ENCODE measurements around the gene PTPRC. TPM values are rescaled to one million over a fixed set of nuclear protein-coding genes. Genes with fewer than 3 reads are reported as not detected.

Gene PTPRC
- total RNA-seq, 4 donors from 2014 or later = 7.0 to 40.3 (median 10.0) TPM

DNA sequence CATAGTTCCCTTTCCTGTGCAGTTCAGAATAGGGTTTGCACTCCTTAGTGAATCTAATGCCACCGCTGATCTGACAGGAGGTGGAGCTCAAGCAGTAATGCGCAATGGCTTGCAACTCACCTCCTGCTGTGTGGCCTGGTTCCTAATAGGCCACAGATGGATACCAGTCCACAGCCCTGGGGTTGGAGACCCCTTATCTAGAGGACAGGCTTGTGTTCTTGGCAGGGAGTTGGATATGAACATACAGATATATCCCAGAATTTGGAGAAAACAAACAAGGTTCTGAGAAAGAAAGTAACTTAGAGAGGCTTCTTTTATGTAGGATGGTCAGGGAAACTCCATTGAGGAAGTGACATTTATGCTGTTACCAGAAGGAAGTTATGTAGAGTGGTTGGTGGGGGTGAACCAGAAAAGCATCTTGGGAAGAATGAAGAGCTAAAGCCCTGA, 5.1 kb upstream of the PTPRC start:
- WGBS = 89% methylated on average over 2 of the region's 2 CpGs
- no peak for DNase-seq (ENCODE audit: extremely low spot score)
- H3K27ac ChIP-seq (replicated peaks in 1 of 4) = no peak overlapping the region
- H3K27me3 ChIP-seq = no peaks in the 10 kb centered on the region
- H3K4me1 ChIP-seq = no peaks in the 10 kb centered on the region
- H3K9me3 ChIP-seq = no peaks in the 10 kb centered on the region
- intact Hi-C loops (cut with DNase I) = no loop called here
- TF ChIP-seq EP300 (IDR thresholded peaks at IDR 0.05) (no peak), POLR2AphosphoS5 (IDR thresholded peaks at IDR 0.05) (no peak)
- TF ChIP-seq, protein P1, sequence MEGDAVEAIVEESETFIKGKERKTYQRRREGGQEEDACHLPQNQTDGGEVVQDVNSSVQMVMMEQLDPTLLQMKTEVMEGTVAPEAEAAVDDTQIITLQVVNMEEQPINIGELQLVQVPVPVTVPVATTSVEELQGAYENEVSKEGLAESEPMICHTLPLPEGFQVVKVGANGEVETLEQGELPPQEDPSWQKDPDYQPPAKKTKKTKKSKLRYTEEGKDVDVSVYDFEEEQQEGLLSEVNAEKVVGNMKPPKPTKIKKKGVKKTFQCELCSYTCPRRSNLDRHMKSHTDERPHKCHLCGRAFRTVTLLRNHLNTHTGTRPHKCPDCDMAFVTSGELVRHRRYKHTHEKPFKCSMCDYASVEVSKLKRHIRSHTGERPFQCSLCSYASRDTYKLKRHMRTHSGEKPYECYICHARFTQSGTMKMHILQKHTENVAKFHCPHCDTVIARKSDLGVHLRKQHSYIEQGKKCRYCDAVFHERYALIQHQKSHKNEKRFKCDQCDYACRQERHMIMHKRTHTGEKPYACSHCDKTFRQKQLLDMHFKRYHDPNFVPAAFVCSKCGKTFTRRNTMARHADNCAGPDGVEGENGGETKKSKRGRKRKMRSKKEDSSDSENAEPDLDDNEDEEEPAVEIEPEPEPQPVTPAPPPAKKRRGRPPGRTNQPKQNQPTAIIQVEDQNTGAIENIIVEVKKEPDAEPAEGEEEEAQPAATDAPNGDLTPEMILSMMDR (IDR thresholded peaks at IDR 0.05) = no peak
- H3K4me3 ChIP-seq = no peak overlapping the region
- no peaks in the 10 kb centered on the region for H3K36me3 ChIP-seq

DNA sequence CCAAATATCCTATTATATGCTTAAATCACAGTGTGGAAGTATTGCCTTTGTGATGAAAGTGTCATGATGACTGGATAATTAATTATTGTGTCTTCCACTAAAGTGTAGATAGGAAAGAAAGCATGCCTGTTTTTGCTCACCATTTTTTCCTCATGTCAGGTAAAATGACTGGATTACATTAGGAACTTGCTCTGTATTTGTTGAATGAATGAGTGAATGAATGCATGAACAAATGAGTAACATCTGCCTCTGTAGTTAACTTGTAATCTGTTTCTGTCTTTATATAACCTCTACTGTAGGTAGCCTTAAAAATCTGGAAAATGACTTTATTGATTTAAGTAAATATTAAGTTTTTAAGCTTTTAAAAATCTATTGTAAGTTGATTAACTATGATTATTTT, 2.9 kb upstream of the PTPRC start:
- DNase-seq (ENCODE audit: extremely low spot score) = no peak
- no peak for TF ChIP-seq POLR2AphosphoS5 (IDR thresholded peaks at IDR 0.05)
- TF ChIP-seq POLR2A (IDR thresholded peaks at IDR 0.05; ENCODE audit: low read depth) = no peak
- TF ChIP-seq, protein P1 (IDR thresholded peaks at IDR 0.05) = no peak
- TF ChIP-seq EP300 (IDR thresholded peaks at IDR 0.05) = no peak
- no peaks in the 10 kb centered on the region for H3K9me3 ChIP-seq
- H3K4me3 ChIP-seq = no peak overlapping the region
- H3K27ac ChIP-seq (replicated peaks in 1 of 4) = no peak overlapping the region
- no peaks in the 10 kb centered on the region for H3K36me3 ChIP-seq
- intact Hi-C loops (cut with DNase I) = no loop called here
- no peaks in the 10 kb centered on the region for H3K27me3 ChIP-seq
- no peaks in the 10 kb centered on the region for H3K4me1 ChIP-seq

DNA sequence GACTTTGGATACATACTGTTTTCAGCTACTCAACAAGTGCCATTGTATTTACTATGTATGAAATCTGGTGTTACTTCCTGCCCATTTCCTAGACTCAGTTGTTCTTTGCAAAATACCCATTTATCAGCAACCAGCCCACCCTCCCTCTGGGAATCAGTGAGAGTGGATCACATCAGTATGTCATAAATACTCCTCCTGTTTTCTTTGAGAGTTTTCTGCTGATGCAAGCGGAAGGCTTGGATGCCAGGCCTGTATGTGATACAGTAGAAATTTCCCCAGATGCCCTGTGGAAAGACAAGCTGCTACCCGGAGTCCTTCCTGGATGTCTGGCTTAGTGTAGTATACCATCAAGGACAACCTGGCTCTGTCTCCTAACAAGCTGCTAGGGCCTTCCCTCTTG, 2.4 kb upstream of the PTPRC start:
- Histone ChIP-seq H3K4me1 (no peaks in the 10 kb centered on the region), H3K4me3 (no peak overlapping the region), H3K36me3 (no peaks in the 10 kb centered on the region), H3K27ac (replicated peaks in 1 of 4) (no peak overlapping the region), H3K9me3 (no peaks in the 10 kb centered on the region), H3K27me3 (no peaks in the 10 kb centered on the region)
- no peak for DNase-seq (ENCODE audit: extremely low spot score)
- no peak for TF ChIP-seq EP300 (IDR thresholded peaks at IDR 0.05)
- TF ChIP-seq POLR2A (IDR thresholded peaks at IDR 0.05; ENCODE audit: low read depth) = no peak
- TF ChIP-seq, protein P1 (IDR thresholded peaks at IDR 0.05) = no peak
- TF ChIP-seq POLR2AphosphoS5 (IDR thresholded peaks at IDR 0.05) = no peak
- intact Hi-C loops (cut with DNase I) = no loop called here
- WGBS = 83% methylated on average over 2 of the region's 2 CpGs

- no peaks in the 10 kb centered on the region for H3K9me3 ChIP-seq
- TF ChIP-seq POLR2A (IDR thresholded peaks at IDR 0.05; ENCODE audit: low read depth) = no peak
- no peak for TF ChIP-seq EP300 (IDR thresholded peaks at IDR 0.05)
- TF ChIP-seq, protein P1 (IDR thresholded peaks at IDR 0.05) = no peak
- TF ChIP-seq POLR2AphosphoS5 (IDR thresholded peaks at IDR 0.05) = no peak
- no peaks in the 10 kb centered on the region for H3K4me1 ChIP-seq
- H3K27ac ChIP-seq (replicated peaks in 1 of 4) = no peak overlapping the region
- no peaks in the 10 kb centered on the region for H3K36me3 ChIP-seq
- WGBS = 79% methylated on average over 2 of the region's 2 CpGs
- no peak overlapping the region for H3K4me3 ChIP-seq
- DNase-seq (ENCODE audit: extremely low spot score) = no peak
- H3K27me3 ChIP-seq = no peaks in the 10 kb centered on the region
- intact Hi-C loops (cut with DNase I) = no loop called here
Observed at GRCh38 chr1:198637157-198637556, 1.7 kb upstream of the PTPRC start.

GRCh38 chr1:198637916-198638437, 863 bp upstream of the PTPRC start:
- 91% methylated on average over 1 of the region's 1 CpG for WGBS
- TF ChIP-seq, protein P1 (IDR thresholded peaks at IDR 0.05) = no peak
- TF ChIP-seq EP300 (IDR thresholded peaks at IDR 0.05) = no peak
- TF ChIP-seq POLR2A (IDR thresholded peaks at IDR 0.05; ENCODE audit: low read depth) = no peak
- TF ChIP-seq POLR2AphosphoS5 (IDR thresholded peaks at IDR 0.05) = no peak
- intact Hi-C loops (cut with DNase I) = no loop called here

More at GRCh38 chr1:198637916-198638437, 863 bp upstream of the PTPRC start:
- Histone ChIP-seq H3K9me3 (no peaks in the 10 kb centered on the region), H3K4me1 (no peaks in the 10 kb centered on the region), H3K27me3 (no peaks in the 10 kb centered on the region), H3K4me3 (no peak overlapping the region), H3K27ac (replicated peaks in 1 of 4) (no peak overlapping the region), H3K36me3 (no peaks in the 10 kb centered on the region)
- no peak for DNase-seq (ENCODE audit: extremely low spot score)

All from esophagus muscularis mucosa (tissue), 4 donors.